ENCODE measurements around the gene PRKCB.

PRKCB gene

GRCh38 chr16:23836404-23837311 lies 875 bp downstream of the PRKCB start:
- DNase-seq (ENCODE audit: low read depth in 3 of 3), result no peak

DNA sequence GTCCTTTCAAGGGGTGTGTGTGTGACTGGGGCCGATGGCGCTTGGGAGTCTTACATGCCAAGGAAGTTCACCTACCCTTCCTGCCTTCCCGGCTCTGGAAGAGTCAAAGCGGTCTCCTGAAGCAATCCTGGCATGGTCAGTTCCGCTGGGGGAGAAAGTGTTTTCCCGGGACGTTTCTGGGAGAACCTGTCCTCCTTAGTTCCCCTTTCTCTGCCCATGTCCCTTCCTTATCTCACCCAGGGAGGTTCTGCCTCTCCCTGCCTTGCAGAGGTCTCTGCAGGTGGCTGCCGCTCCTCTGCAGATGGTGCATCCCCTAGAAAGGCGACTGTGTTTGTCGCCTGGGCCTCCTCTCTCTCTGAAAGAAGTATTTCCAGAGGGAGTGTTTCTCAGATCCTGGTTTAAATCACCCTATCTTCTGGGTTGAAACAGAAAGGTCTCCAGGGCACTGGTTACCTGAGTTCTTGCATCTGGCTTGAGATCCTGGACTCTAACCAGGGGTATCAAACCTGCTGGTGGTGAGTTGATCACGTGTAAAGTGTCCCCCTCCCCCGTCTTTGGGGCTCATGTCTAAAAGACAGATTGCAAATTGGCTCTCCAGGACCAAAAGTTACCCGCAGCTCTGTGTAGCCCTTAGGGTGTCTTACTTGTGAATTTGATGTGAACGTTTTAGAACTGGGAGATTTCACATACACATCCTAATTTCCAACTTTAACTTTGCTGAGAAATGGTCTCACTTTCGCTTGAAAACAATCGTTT lies 1.9 kb downstream of the PRKCB start:
- no peak for DNase-seq (ENCODE audit: low read depth in 3 of 3)

DNA sequence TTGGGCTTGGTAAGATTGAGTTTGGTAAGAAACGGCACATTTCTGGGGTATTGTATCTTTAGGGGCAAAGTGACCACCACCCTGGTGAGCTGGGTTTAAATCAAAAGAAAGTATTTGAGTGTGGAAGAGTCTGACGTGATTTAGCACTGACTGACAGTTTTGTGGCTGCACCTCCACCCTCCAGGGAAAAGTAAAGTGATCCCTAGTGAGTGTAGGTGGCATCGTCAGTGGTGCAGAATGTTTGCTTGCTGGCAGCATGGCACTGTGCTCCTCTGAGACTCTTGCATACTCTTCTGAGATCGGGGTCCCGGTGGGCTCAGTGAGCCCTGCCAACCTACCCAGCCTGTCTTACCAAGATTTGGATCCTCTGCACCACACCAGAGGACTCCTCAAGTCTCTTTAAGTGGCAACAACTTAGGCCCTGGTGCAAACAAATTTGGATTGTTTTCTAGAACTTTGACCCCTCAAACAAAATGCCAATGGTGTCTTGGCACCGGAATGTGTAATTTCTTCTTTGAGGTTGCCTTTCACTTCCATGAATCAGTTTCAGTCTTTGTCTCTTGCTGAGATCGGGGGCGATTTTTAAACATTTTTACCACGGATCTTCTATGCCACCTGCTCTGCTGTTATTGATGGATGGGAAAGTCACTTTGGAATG lies 2.8 kb downstream of the PRKCB start:
- no peak for DNase-seq (ENCODE audit: low read depth in 3 of 3)

DNA sequence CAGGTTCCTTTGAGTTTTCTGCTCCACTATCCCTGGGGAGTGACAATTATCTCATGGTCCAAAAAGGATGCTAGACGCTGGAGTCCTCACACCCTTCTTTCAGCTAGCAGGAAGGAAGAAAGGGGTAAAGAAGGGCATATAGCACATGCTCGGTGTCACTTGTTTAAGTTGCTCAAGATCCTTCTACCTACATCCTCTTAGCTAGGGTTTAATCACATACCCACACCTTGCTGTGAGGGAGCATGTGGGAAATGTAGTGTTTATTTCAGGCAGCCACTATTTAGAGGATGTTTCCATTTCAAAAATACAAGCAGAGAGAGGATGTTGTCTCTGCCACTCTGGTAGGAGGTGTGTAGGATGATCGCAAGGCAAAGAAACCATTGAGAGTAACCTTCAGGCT lies 4.5 kb downstream of the PRKCB start:
- no peak for DNase-seq (ENCODE audit: low read depth in 3 of 3)

DNA sequence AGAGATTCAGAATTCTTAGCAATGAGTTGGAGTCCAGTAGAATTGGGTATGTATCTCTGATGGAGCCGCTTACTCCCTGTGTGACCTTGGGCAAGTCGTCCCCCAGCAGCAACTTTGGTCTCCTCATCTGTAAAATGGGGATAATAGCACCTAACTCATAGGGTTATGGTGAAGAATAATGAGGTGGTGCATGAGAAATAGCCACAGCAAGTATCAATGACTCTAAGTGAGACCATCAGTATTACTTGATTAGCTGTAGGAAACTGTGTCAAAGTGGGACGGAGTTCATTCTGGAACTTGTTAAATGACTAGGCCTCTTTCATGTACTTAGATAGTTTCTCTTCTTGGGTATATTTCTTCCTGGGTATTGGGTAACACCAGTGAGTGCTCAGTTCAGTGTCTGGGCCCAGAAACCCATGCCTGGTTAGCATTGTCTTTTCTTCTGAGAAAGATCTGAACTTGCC lies 6.4 kb downstream of the PRKCB start:
- DNase-seq (ENCODE audit: low read depth in 3 of 3), result no peak

DNA sequence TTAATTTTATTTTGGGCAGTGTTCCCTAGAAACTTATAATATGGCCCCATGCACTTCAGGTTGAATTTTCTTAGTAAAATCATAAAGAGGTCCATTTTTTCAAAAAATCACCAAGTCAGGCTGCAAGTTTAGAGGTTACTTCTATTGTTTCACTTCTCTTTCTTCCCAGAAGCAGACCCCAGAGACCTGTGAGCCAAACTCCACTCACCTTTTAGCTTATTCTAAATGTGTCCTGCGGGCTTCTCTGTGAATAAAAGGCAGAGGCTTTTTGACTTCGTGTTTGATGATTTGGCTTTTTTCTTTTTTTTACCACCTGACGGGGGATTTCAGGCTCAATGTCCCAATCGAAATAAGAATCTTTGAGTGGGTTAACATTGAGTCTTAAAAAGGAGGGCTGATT lies 7.4 kb downstream of the PRKCB start:
- no peak for DNase-seq (ENCODE audit: low read depth in 3 of 3)

GRCh38 chr16:23847251-23847650 lies 11.5 kb downstream of the PRKCB start:
- DNase-seq (ENCODE audit: low read depth in 3 of 3), result no peak

DNA sequence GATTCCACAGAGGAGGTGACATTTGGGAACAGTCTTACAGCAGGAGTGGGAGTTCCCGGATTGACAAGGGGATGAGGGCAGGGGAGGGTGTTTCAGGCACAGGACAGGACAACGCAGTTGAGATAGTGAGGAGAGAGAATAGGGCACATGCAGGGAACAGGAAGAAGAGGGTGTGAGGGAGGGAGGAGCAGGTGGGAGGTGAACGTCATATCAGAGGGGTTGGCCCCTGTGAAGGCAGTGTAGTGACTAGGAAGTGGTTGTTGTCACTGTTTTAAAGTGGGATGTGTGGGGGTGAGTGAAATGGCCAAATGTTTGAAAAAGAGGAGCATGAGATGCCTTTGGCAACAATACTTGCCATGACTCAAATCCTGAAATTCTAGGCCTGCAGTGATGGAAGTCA lies 12.2 kb downstream of the PRKCB start:
- DNase-seq (ENCODE audit: low read depth in 3 of 3), result peak in 1 of 3 donors; percentile 55

GRCh38 chr16:23848958-23849357 lies 13.2 kb downstream of the PRKCB start:
- no peak for DNase-seq (ENCODE audit: low read depth in 3 of 3)

GRCh38 chr16:23852794-23853562 lies 17.2 kb downstream of the PRKCB start:
- DNase-seq (ENCODE audit: low read depth in 3 of 3), result no peak

- DNase-seq (ENCODE audit: low read depth in 3 of 3), result no peak
Measured at GRCh38 chr16:23855010-23855409, 19.2 kb downstream of the PRKCB start.

- DNase-seq (ENCODE audit: low read depth in 3 of 3), result no peak
Measured at GRCh38 chr16:23856251-23856709, 20.5 kb downstream of the PRKCB start.

DNA sequence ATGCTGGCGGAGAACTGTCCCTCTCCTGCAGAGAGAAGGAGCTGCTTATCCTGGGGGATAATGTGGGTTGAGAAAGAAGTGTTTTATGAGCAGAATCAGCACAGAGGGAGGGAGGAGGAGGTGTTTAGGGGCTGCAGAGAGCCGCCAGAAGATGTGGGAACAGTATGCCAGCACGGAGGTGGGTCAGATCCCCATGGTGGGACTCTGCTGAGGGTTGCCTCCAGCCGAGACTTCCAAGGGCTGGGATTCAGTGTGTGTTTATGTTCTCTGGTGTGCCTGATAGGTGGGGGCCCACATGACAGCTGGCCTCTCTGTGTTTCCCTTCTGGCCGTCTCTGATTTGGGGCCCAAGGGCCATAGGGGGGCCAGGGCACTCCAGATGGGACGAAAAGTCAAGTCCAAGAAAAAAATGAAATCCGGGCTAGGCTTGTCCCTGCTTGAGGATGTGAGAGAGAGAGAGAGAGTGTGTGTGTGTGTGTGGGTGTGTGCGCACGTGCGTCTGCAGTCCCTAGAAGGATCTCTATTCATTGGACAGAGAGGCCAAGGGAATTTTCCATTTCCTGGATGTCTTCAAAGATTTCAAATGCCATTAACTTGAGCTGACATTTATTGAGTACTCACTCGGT lies 21.6 kb downstream of the PRKCB start:
- no peak for DNase-seq (ENCODE audit: low read depth in 3 of 3)

- no peak for DNase-seq (ENCODE audit: low read depth in 3 of 3)
Measured at GRCh38 chr16:23857881-23858269, 22.1 kb downstream of the PRKCB start.

GRCh38 chr16:23858542-23858941 lies 22.8 kb downstream of the PRKCB start:
- DNase-seq (ENCODE audit: low read depth in 3 of 3), result no peak

DNA sequence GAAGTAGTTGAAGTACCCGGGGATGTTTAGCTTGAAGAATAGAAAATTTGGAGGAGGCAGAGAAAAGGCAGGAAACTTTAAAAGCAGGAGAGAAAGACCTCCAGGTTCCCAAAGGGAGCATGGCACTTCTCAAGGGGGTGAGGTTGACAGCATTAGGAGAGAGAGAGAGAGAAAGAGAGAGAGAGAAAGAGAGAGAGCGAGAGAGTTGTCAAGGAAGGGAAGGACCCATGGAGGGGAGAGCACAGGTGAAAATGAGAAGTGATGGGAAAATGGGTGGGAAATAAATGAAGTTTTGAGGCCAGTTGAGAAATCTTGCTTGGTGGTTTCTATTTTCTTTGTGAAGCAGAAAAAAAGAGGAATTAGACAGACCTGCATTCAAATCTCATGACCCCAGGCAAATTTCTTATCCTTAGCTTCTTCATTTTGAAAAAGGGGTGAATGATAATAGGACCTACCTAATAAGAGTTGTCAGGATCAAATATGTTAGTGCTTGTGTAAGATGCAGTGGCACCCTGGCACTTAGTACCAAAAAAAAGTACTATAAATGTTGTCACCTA lies 24.0 kb downstream of the PRKCB start:
- no peak for DNase-seq (ENCODE audit: low read depth in 3 of 3)

- DNase-seq (ENCODE audit: low read depth in 3 of 3), result no peak
Measured at GRCh38 chr16:23861874-23862273, 26.1 kb downstream of the PRKCB start.

DNA sequence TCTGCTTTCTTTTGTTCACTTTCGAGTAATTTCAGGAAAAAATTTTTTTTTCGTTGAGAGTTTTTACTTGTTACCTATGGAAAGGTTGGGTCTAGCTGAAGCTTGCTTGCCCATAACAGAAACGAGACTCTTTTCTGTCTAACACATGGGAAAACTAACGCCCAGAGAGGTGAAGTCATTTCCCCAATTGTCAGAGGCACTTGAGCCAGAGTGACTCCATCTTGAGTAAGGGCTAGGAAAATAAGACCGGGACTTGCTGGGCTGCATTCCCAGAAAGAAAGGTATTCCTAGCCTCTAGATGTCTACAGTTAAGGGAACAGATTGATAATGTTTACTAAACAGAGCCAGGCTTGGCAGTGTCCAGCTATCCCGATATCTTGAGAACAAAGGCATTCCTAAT lies 26.8 kb downstream of the PRKCB start:
- DNase-seq (ENCODE audit: low read depth in 3 of 3), result no peak

DNA sequence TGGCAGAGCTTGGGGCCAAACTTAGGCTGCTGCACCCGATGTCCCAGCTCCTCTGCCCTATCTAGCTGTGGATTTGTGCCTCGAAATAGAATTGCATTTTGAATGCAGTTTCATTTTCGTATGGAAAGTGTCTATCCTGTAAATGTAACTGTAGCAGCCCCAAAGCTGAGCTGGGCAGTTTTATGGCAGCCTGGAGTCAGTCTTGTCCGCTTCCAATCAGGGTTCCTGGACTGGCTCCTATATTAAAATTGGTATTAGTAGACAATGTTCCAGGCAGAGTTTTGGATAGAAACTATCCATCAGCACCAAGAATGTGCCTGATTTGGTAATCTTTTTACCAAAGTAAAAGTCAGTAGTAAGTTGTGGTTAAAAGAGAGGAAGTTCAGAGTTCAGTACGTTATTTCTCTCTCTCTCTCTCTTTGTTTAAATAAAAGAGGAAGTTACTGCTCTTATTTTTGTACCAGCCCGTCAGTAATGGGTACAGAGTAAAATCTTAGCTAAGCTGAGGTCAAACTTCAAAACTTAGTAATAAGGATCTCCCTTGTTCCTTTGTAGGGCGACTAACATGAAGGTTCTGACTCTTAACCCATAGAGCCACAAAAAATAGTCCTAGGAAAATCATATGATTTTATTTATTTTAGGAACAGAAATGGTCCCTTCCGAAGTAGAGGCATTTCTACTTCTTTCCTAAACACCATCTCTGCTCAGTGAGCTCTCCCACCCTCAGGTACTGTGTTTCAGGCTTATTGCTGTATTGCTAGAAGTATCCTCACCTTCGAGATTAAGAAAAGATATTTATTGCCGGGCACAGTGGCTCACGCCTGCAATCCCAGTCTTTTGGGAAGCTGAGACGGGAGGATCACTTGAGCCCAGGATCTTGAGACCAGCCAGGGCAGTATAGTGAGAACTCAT lies 28.0 kb downstream of the PRKCB start:
- DNase-seq (ENCODE audit: low read depth in 3 of 3), result no peak

- DNase-seq (ENCODE audit: low read depth in 3 of 3), result no peak
Measured at GRCh38 chr16:23865853-23866252, 30.1 kb downstream of the PRKCB start.

All from stimulated activated CD4-positive, alpha-beta T cell treated with anti-CD3 and anti-CD28 coated beads, TNF-alpha, amount 100 ng/mL, for 48 hours (primary cell).